GM19397 (cell line): ENCODE data around the gene ASCL5.
"Not testable (repeated sequence)": the region's sequence is repeated elsewhere in the genome, so short reads cannot be mapped to it uniquely, and the experiment has no call there.

Source experiments
- ATAC-seq: cut with Tn5 transposase; IDR thresholded peaks from one replicate; pipeline ENCODE4 v1.9.1; 2021; ENCODE audit warnings: mild to moderate bottlenecking, moderate library complexity; ENCODE audit not compliant: unreplicated experiment

The ASCL5 gene, protein sequence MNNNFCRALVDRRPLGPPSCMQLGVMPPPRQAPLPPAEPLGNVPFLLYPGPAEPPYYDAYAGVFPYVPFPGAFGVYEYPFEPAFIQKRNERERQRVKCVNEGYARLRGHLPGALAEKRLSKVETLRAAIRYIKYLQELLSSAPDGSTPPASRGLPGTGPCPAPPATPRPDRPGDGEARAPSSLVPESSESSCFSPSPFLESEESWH

DNA sequence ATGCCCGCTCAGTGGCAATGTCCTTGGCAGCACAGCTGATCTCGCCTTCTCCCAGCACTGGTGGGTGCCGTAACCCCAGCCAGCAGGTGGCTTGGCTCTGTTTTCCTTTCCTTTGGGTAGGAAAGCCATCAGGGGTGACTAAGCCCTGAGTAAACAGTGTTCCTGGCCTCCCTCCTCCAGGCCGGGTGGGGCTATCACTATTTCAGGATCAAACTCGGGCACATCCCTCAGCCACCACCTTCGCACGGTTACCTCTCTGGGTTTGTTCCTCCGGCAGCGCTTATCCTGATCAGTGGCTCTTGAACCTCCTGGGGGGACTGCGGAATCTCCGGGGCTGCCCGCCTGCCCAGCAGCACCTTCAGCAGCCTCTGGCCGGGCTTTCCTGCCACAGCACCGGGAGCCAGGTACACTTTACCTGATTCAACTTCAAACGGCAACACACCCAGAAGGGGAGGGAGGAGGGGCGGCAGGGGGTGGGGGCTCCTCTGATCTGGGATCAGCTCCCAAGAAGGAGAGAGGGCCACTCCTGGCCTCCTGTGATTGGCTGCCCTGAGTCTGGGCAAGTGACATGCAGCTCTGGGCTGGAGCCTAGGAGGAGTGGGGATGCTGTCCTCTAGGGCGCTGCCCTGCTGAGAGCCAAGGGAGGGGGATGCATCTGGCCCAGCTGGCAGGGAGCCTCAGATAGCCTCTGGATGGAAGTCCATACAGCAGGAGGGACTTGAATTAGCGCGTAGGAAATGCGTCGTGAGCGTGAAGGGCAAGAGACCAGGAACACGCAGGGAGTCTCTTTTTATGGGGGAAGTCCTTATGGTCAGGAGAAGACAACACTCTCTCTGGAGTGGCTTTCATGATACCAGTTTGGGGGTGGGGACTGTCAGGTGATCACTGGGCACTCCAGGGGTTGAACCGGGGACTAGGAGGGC is at the start of gene ASCL5:
Gene ASCL5 (minus strand): TSS at position 353 of the 923 bp plus-strand sequence. CDS start 11,812 bp downstream, outside the sequence.
- ATAC-seq: no peak

GRCh38 chr1:201175820-201176500 is 49.0 kb upstream of the ASCL5 start:
- no peak for ATAC-seq

DNA sequence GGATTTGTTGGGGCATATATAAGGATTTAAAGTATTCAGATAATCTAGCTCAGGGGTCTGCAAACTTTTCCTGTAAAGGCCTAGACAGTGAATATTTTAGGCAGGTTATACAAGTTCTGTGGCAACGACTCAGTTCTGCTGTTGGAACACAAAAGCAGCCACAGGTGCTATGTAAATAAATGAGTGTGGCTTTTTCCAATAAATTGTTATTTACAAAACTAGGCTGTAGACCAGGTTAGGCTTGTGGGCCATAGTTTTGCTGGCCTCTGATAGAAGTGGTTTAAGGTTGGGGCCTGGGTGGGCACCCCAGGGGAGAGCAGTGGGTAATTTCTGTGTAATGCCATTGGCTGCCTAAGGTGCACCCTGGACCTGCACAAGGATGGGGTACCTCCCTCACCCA is 46.8 kb upstream of the ASCL5 start:
- no peak for ATAC-seq

- ATAC-seq: no peak
These were observed 46.1 kb upstream of the ASCL5 start for GRCh38 chr1:201172999-201173610.

GRCh38 chr1:201172326-201172725 is 45.3 kb upstream of the ASCL5 start:
- ATAC-seq: no peak

DNA sequence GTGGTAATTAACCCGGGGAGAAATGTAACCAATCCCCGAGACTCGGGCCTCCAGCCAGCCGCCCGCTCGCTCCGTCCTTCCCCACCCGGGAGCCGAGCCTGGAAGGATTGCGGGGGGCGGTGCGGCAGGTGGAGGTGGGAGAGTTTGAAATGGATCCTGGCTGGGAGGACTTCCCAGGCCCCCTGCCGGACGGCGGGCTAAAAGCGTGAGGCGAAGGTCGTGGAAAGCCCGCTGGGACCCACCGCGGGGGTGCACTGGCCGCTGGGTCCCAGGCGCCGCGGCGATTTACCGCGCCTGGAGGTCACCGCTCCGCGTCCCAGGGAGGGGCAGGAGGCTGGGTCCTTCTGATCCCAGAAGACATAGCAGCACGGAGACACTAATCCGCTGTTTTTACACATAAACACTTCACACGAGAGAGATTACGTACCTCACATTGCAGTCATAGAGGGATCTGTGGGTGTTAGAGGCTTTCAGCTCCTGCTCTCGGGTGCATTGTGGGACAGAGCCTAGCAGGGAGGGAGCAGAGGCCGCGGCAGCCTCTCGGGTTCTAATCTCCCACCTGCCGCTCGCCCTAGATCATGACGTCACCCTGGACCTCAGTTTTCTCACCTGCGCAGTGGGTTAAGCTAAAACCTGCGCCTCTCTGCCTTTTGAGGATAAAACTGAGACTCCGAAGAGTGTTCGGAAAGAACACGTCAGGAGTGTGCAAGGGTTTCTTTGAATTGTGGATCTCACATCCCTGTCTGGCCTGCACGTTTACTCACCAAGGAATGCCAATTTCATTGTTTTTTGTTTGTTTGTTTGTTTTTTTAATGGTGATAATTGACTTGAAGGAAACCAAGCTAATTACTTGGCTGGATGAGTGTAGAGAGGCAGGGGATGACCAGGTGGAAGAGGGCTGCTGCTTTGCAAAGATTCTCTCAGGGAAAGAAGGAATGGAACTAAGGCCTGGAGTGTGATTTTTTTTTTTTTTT is 44.4 kb upstream of the ASCL5 start:
- ATAC-seq: peak; percentile 38

- peak; percentile 96 for ATAC-seq
These were observed 43.6 kb upstream of the ASCL5 start for GRCh38 chr1:201170533-201171062.

GRCh38 chr1:201169971-201170532 is 43.1 kb upstream of the ASCL5 start:
- ATAC-seq: no peak

- ATAC-seq: no peak
These were observed 42.2 kb upstream of the ASCL5 start for GRCh38 chr1:201169203-201169602.

GRCh38 chr1:201167041-201167991 is 40.3 kb upstream of the ASCL5 start:
- ATAC-seq: no peak

- ATAC-seq: no peak
These were observed 37.7 kb upstream of the ASCL5 start for GRCh38 chr1:201164645-201165044.

DNA sequence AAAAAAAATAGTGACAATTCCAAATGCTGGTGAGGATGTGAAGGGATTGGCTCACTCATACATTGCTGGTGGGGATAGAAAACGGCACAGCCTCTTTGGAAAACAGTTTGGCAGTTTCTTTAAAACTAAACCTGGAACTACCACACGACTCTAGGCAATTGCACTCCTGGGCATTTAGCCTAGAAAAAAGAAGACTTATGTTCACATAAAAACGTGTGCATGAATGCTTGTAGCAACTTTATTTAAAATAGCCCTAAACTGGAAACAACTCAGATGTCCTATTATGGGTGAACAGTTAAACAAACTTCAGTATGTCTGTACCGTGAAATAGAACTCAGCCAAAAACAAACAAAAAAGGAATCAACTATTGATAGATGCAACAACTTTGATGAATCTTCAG is 36.7 kb upstream of the ASCL5 start:
- no peak for ATAC-seq

- ATAC-seq: not testable (repeated sequence)
These were observed 36.1 kb upstream of the ASCL5 start for GRCh38 chr1:201163036-201163435.

GRCh38 chr1:201157949-201158348 is 31.0 kb upstream of the ASCL5 start:
- ATAC-seq: no peak

- ATAC-seq: no peak
These were observed 29.8 kb upstream of the ASCL5 start for GRCh38 chr1:201156819-201157218.

GRCh38 chr1:201156346-201156745 is 29.4 kb upstream of the ASCL5 start:
- no peak for ATAC-seq

DNA sequence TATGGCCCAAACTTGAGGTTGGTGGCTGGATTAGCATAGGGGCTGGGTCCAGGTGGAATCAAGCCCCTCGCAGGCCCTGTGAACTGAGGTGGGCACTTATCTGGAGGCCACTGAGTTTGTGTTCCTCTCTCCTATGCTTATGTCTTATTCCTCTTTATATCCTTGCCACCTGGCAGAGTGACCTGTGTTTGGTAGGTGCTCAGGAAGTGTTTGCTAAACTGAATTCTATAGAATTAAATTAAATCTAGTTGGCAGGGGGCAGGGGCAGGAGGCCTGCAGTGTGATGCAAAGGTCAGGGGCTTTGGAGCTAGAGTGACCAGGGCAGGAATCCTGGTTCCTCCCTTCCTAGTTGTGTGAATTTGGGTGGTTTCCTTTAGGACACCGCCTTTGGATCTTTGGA is 28.4 kb upstream of the ASCL5 start:
- ATAC-seq: no peak
